ENCODE measurements around the gene SIGLEC15.
"Not testable (repeated sequence)": the region's sequence is repeated elsewhere in the genome, so short reads cannot be mapped to it uniquely, and the experiment has no call there.

SIGLEC15 gene, protein sequence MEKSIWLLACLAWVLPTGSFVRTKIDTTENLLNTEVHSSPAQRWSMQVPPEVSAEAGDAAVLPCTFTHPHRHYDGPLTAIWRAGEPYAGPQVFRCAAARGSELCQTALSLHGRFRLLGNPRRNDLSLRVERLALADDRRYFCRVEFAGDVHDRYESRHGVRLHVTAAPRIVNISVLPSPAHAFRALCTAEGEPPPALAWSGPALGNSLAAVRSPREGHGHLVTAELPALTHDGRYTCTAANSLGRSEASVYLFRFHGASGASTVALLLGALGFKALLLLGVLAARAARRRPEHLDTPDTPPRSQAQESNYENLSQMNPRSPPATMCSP

DNA sequence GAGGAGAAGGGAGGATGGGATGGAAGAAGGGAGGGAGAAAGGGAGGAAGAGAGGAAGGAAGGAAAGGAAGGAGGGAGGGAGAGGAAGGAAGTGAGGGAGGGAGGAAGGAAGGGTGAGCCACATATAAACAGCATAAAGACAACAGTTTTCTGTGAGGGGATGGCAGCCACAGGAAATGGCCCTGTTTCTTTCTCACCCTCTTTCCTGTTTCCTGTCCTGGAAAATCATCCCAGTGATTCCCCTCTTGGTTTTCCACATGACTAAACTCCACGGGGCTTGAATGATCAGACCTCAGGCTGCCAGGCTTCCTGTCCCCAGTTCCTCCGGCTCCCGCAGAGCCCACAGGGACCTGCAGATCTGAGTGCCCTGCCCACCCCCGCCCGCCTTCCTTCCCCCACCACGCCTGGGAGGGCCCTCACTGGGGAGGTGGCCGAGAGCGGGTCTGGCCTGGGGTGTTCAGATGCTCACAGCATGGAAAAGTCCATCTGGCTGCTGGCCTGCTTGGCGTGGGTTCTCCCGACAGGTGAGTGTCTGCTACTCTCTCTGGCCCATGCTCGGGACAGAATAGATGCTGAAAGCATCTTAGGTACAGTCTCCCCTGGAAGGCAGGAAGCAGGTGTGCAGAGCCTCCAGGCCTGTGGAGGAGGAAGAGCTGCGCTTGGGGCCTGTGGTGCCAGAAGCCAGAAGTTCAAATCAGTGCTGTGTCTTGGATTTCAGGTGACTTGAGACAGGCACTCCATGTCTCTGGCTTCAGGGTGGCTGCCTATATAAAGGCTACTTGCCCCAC is at the start of gene SIGLEC15:
SIGLEC15 (plus strand) TSS at position 418 of the 787 bp plus-strand sequence; CDS start at position 472, 54 bp downstream.
- DNase-seq (ENCODE audit: low spot score) (peak; percentile 72), FAIRE-seq (peak; percentile 67)

DNA sequence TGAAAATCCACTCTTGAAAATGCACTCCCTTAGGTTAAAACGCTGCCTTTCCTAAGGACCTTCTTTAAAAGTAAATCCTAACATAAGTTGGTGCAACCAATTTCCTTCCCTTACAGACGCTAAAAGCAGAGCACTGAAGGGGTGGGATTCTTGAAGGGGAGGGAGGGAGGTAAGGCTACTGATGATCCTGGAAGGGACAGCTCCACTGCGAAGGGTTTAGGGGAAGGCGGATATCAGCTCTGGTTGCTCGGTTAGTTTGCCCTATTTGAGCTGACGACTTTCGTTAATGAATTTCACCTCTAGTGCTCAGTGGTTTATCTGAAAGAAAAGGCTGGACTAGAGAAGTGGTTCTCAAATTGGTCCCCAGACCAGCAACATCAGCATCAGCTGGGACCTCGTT is 49.7 kb upstream of the SIGLEC15 start:
- DNase-seq (ENCODE audit: low spot score) (no peak), FAIRE-seq (no peak)

GRCh38 chr18:45777393-45777792 is 48.1 kb upstream of the SIGLEC15 start:
- FAIRE-seq = no peak
- DNase-seq (ENCODE audit: low spot score) = no peak

DNA sequence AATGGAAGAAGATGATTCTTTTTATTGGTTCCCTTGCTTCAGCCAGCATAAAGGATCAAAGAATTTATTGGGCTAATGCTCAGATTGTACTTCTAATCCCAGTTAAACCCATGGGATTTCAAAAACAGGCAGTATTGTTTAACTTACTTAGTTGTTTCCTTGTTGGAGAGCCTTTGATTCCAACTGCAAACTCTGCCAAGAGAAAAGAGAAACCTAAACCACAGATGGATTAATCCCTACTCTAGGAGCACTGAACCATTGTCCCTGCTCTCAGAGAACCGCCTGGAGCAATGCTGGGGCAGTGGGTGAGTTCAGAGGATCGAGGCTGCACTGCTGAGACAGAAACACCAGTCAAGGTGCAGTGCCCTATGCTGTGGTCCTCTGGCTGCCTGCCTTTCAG is 44.9 kb upstream of the SIGLEC15 start:
- no peak for DNase-seq (ENCODE audit: low spot score)
- FAIRE-seq = no peak

GRCh38 chr18:45782662-45783061 is 42.8 kb upstream of the SIGLEC15 start:
- FAIRE-seq = no peak
- DNase-seq (ENCODE audit: low spot score) = no peak

DNA sequence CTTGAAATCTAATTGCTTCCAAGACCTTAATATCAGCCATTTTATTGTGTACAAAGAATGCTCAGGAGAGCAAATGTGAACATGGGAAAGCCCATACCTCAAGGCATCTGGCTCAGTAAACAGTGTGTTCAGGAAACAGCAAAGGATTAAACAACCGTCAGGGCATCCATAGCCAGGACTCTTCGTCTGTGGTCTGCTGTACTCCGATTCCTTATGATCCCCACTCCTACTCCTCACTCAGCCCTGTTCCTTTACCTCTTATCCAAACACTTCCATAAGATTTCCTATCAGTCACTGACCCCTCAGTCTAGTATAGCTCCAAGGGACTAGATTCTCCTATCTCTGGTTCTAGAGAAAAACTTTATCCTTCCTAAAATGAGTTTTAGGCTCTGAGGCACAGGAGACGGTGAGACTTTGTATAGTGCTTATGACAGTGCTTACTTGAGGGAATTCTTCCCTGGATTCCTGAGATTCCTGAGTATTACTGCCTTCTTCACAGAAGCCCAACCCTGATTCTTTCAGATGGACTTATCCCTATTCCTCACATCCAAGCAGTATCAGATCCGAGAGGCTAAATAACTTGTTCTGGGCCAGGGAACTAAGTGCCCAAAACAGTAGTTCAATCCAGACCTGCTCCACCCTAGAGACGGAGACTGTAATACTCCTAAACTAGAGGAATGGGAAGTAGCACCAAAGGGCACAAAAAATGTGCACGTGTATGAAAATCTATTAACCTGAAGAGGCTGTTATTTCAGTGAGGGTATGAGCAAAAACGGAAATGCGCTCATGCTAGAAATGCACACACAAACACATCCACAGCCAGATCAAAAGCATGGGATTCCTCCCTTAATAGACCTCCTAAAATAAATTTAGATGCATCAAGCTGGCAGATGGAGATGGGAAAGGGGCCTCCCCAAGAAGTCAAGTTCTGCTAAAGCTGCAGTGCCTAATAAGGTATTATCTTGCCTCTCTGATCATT is 42.1 kb upstream of the SIGLEC15 start:
- FAIRE-seq (no peak), DNase-seq (ENCODE audit: low spot score) (no peak)

DNA sequence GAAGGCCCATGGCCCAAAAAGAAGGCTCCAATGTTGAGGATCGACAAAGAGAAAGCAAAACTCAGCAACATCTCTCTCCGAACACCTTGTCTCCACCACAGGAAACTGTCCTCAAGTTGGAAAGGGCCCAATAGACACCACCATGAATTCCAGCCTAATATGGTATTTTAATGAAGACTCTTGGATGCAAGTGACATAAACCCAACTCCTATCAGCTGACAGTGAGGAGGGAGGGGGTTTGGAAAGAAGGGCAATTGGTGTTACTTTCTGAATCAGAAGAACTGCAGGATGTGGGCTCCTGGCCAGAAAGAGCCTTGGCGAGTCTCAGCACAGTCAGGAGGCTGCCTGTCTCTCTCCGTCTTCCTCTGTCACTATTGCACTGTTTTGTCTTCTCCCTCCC is 40.3 kb upstream of the SIGLEC15 start:
- FAIRE-seq = no peak
- no peak for DNase-seq (ENCODE audit: low spot score)

DNA sequence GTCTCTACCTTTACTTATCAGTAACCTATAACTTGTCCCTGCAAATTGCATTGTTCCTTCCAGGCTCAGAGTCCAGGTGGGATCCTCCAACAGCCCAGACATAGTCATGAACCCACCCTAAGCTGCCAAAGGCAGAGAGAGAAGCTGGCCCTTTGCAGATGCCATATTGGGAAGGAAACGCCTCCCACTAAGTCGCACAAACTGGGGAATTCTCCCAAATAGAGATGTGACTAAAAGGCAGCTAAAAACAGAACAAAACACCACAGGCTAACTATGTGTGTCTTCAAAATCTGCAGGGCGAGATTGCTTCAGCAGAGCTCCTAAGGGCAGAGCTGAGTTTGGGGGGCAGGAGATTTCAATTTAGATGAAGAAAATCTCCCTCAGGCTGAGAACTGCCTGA is 38.5 kb upstream of the SIGLEC15 start:
- FAIRE-seq (no peak), DNase-seq (ENCODE audit: low spot score) (no peak)

DNA sequence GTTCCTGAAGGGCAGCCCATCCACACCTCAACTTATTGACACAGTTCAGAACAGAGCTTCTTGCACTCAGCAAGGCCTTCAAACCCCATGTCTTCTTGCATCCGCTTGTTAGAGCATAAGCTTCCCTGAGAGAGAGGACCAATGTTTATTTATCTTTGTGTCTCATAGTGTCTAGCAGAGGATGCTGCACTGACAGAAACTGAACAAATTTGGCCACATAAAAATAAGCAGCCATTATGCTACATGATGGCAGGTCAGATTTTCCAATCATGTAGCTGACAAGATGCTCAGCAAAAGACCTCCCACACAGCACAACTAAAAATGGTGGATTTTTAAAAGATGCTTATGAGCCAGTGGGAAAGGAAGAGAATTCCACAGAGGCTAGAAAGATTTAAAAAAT is 38.1 kb upstream of the SIGLEC15 start:
- DNase-seq (ENCODE audit: low spot score) (no peak), FAIRE-seq (no peak)

DNA sequence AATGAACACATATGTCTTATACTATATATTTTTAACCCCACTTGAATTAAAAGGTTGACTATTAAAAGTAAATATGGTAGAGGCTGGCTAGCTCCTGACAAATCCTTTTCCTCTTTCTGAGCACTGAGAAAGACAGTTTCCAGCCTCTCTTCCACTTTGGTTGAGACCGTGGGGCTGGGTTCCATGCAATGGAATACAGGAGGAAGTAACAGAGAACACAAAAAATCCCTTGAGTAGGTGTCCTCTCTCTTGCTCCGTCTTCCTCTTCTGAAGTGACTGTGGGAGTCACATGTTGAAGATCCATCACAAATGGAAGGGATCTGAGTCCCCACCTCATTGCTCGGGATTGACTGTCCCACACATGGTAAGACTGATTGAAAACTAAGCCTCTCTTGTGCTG is 36.6 kb upstream of the SIGLEC15 start:
- DNase-seq (ENCODE audit: low spot score) (no peak), FAIRE-seq (no peak)

GRCh38 chr18:45792506-45793263 is 32.8 kb upstream of the SIGLEC15 start:
- no peak for FAIRE-seq
- DNase-seq (ENCODE audit: low spot score) = no peak

DNA sequence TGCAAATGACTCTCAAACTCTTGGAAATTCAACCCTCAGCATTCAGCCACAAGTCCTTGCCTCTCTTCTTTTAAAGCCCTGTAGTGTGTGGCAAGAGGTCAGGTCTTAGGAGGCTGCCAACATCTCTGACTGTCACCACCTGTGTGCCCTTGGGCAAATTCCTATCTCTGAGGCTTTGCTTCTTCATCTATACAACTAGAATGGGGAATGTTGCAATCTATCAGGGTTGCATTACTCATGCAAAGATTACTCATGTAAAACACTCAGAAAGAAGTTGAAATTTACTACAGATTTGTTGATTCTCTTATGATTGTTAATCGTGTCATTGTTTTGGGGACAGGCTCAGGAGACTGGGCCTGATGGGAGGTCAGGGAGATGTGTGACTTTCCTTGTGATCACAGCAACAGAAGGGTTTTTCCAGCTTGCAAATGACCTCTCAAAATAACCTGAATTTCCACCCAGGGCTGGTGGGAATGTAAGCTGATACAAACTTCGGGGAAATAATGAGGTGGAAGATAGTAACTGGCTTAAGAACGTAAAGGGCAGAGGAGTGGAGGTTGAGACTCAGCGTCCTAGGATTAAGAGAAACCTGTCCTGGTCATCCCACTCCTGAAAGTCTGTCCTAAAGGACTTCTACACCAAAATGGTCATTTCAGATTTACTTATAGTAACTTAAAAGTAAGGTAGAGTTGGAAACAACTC is 32.1 kb upstream of the SIGLEC15 start:
- FAIRE-seq = peak; percentile 81

GRCh38 chr18:45801416-45802004 is 24.0 kb upstream of the SIGLEC15 start:
- DNase-seq (ENCODE audit: low spot score) = no peak
- FAIRE-seq = no peak

More for the DNA sequence above, 32.1 kb upstream of the SIGLEC15 start:
- peak; percentile 77 for DNase-seq (ENCODE audit: low spot score)

DNA sequence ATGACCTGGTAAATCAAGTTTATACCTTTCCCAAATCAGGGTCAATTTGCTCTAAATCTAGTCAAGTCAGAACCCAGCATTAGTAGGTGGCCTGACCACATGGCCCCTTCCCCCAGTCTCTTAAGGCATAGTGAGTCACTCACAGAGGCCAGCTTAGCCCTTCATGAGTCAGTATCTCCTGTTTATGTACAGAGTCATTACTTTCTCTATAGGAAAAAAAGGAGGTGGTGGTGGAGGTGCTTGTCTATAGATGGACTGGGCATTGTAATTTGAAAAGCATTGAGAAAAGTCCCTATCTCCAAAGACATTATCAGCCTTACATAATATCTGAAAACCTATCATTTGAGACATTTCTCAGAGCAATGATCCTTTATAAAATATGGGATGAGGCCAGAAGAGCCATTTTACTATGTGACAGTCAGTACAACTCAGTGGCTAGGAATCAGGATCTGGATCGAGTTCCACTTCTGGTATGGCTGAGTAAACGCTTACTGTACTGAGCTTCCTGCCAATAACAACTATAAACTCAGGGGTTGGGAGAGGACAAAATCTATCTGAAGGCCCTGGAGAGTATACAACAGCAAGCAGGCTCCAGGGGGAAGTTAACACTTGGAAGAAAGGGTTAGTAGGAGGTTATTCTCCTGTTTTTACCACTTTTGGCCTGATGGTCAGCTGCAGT is 22.5 kb upstream of the SIGLEC15 start:
- DNase-seq (ENCODE audit: low spot score) (peak; percentile 89), FAIRE-seq (peak; percentile 86)

GRCh38 chr18:45805551-45805950 is 19.9 kb upstream of the SIGLEC15 start:
- DNase-seq (ENCODE audit: low spot score) = no peak
- FAIRE-seq = no peak

DNA sequence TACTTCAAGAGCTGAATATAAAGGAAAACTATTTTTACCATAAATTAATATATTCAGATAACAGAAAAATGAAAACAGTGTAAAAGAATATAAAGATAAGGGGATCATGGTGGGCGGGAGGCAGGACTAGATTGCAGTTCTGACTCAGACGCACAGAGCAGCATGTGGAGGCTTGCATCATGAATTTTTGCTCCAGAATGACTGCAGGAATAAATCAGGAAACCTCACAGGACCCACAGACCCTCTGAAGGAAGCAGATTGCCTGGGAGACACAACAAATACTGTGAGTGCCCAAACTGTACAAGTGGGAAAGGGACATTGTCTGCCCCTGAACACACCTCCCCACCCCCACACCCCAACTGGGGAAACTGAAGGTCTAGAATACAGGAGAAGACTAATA is 19.2 kb upstream of the SIGLEC15 start:
- DNase-seq (ENCODE audit: low spot score) (no peak), FAIRE-seq (no peak)

GRCh38 chr18:45807144-45807543 is 18.3 kb upstream of the SIGLEC15 start:
- FAIRE-seq; DNase-seq (ENCODE audit: low spot score): not testable (repeated sequence)

GRCh38 chr18:45814733-45815132 is 10.7 kb upstream of the SIGLEC15 start:
- not testable (repeated sequence) for FAIRE-seq; DNase-seq (ENCODE audit: low spot score)

DNA sequence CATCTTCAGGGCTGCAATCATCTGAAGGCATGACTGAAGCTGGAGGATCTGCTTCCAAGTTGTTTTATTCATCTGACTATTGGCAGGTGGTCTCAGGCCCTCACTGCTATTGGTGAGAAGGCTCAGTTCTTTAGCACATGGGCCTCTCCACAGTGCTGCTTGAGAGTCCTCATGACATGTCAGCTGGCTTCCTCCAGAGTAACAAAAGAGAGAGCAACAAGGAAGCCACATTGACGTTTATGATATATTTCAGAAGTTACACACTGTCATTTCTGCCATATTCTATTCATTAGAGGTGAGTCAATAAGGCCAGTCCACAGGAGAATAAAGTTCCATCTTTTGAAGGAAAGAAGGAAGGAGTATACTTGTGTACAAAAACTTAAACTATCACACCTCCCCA is 7.9 kb upstream of the SIGLEC15 start:
- DNase-seq (ENCODE audit: low spot score) (no peak), FAIRE-seq (no peak)

Data from RCC 7860 (cell line).